Esophagus squamous epithelium (tissue), 4 donors: ENCODE data around the gene NMU.

Experiments used
- CTCF ChIP-seq, 6 experiments: fragments of 450-650 bp in 4 of 6; fragments of 200-600 bp in 2 of 6; sonication (generic) in 2 of 6; IDR thresholded peaks; one replicate each; pipeline ENCODE4 v1.5.1; 2016 to 2019; ENCODE audit warnings: antibody characterized with exemption in 6 of 6, mild to moderate bottlenecking in 4 of 6, moderate library complexity in 4 of 6
- POLR2A ChIP-seq, 4 donors: fragments of 450-650 bp; IDR thresholded peaks; one replicate each; pipeline ENCODE4 v1.6.1; 2017; ENCODE audit warnings: antibody characterized with exemption in 4 of 4, mild to moderate bottlenecking in 4 of 4, moderate library complexity in 3 of 4

DNA sequence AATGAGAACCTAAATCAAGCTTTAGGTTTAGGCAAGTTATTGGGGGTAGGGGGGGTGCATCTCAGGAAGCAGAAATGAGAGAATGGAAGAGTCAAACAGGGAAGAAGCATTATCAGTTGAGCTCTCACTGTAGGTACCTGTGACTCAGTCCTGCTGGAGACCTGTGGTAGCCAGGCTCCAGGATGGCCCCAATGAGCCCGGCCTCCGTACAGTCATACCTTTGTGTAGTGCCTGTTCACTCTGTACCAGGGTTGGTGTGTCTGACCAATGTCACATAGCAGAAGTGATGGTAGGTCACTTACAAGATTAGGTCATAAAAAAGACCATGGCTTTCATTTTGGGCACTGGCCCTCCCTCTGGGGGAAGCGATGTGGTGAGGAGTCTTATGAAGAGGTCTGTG is 45.3 kb upstream of the NMU start:
- no peak for TF ChIP-seq CTCF (IDR thresholded peaks at IDR 0.05)
- TF ChIP-seq POLR2A (IDR thresholded peaks at IDR 0.05) = no peak
